RPMI7951 (cell line): ENCODE data around the gene IRF2BPL. TPM values are rescaled to one million over a fixed set of nuclear protein-coding genes. Genes with fewer than 3 reads are reported as not detected.

Experiments used
- DNase-seq: peaks from one replicate; pipeline ENCODE4 v3.0.0-alpha.2; 2012; ENCODE audit warnings: low read depth
- total RNA-seq: library from RNA; depleted of rRNA; stranded (reverse); fragments of >200 nt; shearing (Covaris generic); gene quantifications from 2 replicates; pipeline ENCODE4 v1.2.3, GENCODE V29; 2014; rRNA removed

Gene IRF2BPL
- total RNA-seq = 16.6 and 23.2 TPM in 2 replicates

- DNase-seq = peak; percentile 97
These were observed at the start of gene IRF2BPL for GRCh38 chr14:77028384-77029231. TSS of gene IRF2BPL (minus strand) at chr14:77028708. CDS start at chr14:77027792, 916 bp downstream.

GRCh38 chr14:77077040-77077439 lies 48.5 kb upstream of the IRF2BPL start:
- DNase-seq = no peak

GRCh38 chr14:77076113-77076631 lies 47.7 kb upstream of the IRF2BPL start:
- DNase-seq = no peak

- no peak for DNase-seq
These were observed 46.5 kb upstream of the IRF2BPL start for GRCh38 chr14:77074969-77075368.

GRCh38 chr14:77071938-77072388 lies 43.5 kb upstream of the IRF2BPL start:
- DNase-seq = peak; percentile 29

GRCh38 chr14:77069551-77069950 lies 41.0 kb upstream of the IRF2BPL start:
- no peak for DNase-seq

- no peak for DNase-seq
These were observed 40.2 kb upstream of the IRF2BPL start for GRCh38 chr14:77068517-77069200.

GRCh38 chr14:77067632-77068516 lies 39.4 kb upstream of the IRF2BPL start:
- DNase-seq = peak; percentile 60

GRCh38 chr14:77066578-77067172 lies 38.2 kb upstream of the IRF2BPL start:
- no peak for DNase-seq

- no peak for DNase-seq
These were observed 37.5 kb upstream of the IRF2BPL start for GRCh38 chr14:77065851-77066577.

- DNase-seq = no peak
These were observed 36.1 kb upstream of the IRF2BPL start for GRCh38 chr14:77064521-77065178.

- no peak for DNase-seq
These were observed 35.2 kb upstream of the IRF2BPL start for GRCh38 chr14:77063571-77064171.

GRCh38 chr14:77062261-77062660 lies 33.8 kb upstream of the IRF2BPL start:
- DNase-seq = no peak

GRCh38 chr14:77061630-77062257 lies 33.2 kb upstream of the IRF2BPL start:
- DNase-seq = no peak

GRCh38 chr14:77059276-77059915 lies 30.9 kb upstream of the IRF2BPL start:
- DNase-seq = peak; percentile 95

GRCh38 chr14:77058785-77059184 lies 30.3 kb upstream of the IRF2BPL start:
- no peak for DNase-seq

GRCh38 chr14:77058117-77058516 lies 29.6 kb upstream of the IRF2BPL start:
- DNase-seq = no peak

GRCh38 chr14:77055981-77056380 lies 27.5 kb upstream of the IRF2BPL start:
- DNase-seq = peak; percentile 49

GRCh38 chr14:77055306-77055705 lies 26.8 kb upstream of the IRF2BPL start:
- DNase-seq = no peak
